Measurements from ENCODE around the gene SENP7.
"Not testable (repeated sequence)": the region's sequence is repeated elsewhere in the genome, so short reads cannot be mapped to it uniquely, and the experiment has no call there.

Gene SENP7

DNA sequence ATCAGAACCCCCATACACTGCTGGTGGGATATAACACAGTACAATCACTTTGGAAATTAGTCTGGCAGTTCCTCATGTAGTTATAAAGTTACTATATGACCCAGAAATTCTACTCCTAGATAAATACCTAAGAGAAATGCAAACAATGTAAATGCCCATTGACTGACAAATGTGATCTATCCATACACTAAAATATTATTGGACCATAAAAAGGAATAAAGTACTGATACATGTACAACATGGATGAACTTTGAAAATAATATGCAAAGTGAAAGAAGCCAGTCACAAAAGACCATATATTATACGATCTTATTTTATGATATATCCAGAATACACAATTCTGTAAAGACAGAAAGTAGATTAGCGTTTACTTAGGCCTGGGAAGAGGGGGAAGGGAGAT, 200.5 kb downstream of the SENP7 start:
- DNase-seq = no peak

DNA sequence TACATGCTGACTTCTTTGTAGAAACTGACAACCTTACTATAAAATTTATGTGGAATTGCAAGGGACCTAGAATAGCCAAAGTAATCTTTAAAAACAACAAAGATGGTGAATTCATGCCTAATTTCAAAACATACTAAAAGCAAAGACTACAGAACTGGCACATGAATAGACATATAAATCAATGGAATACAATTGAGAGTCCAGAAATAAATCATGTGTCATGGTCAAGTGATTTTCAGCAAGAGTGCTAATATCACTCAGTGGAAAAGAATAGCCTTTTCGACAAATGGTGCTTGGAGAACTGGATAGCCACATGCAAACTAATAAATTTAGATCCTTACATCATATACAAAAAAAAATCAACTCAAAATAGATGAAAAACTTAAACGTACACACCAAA, 201.3 kb downstream of the SENP7 start:
- no peak for DNase-seq

- no peak for DNase-seq
These were observed 202.0 kb downstream of the SENP7 start for GRCh38 chr3:101310978-101311375.

DNA sequence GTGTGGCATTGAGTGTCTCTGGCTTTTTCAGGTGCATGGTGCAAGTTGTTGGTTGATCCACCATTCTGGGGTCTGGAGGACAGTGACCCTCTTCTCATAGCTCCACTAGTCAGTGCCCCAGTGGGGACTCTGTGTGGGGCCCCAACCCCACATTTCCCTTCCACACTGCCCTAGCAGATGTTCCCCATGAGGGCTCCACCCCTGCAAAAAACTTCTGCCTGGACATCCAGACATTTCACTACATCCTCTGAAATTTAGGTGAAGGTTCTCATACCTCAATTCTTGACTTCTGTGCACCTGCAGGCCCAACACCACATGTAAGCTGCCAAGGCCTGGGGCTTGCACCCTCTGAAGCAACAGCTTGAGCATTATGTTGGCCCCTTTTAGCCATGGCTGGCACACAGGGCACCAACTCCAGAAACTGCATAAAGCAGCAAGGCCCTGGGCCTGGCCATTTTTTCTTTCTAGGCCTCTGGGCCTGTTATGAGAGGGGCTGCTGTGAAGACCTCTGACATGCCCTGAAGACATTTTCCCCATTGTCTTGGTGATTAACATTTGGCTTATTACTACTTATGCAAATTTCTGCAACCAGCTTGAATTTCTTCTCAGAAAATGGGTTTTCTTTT, 204.8 kb downstream of the SENP7 start:
- DNase-seq = not testable (repeated sequence)

GRCh38 chr3:101303836-101304235, 209.2 kb downstream of the SENP7 start:
- DNase-seq = no peak

GRCh38 chr3:101303089-101303731, 209.8 kb downstream of the SENP7 start:
- DNase-seq = peak in 1 of 5 donors; percentile 4

DNA sequence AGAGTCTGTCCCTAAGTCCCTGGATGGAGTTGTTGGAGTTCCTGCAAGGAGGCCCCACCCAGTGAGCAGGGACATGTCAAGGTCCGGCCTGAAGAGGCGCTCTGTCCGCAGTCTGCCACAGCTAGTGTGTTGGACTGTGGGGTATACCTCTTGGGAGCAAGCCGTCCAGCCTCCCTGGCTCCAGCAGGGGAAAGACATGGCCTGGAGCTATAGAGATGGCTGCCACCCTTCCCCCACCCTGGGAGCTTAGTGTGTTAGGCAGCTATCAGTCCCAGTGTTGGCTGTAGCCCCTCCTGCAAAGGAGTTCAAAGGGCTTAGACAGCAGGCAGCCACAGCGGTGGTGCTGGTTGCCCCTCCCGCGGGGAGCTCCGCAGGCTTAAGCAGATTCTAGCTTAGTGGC, 212.9 kb downstream of the SENP7 start:
- DNase-seq = no peak

DNA sequence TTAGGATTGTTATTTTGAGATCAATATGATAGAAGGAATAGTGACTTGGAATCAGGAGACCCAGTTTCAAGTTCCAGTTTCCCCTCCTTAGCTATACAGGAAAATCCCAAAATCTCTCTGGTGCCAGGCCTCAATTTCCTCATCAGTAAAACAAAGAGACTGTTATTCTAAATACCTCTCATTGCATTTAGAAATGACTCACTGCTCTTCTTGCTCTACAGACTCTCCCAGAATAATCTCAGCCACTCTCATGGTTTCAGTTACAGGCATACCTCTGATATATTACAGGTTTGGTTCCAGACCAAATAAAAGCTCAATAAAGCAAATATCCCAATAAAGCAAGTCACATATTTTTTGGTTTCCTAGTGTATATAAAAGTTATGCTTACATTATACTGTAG, 221.0 kb downstream of the SENP7 start:
- DNase-seq = no peak

GRCh38 chr3:101288294-101288693, 224.7 kb downstream of the SENP7 start:
- no peak for DNase-seq

DNA sequence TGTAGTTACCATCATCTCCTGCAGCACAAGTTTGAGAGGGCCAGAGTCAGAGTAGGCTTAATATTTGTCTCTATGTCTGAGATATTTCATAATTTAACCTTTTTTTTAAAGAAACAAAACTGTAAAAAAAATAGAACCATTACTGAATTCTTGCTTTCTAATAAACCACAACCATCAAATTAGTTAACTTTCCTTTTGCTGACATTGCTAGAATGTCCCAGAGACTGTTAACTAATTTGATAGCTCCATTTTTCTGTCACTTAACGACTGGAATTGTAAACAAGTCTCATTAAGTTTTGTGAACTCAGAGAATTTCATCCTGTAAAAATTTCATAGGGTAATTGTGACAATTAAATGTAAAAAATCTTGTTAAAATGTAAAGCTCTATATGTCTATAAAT, 228.3 kb downstream of the SENP7 start:
- no peak for DNase-seq

DNA sequence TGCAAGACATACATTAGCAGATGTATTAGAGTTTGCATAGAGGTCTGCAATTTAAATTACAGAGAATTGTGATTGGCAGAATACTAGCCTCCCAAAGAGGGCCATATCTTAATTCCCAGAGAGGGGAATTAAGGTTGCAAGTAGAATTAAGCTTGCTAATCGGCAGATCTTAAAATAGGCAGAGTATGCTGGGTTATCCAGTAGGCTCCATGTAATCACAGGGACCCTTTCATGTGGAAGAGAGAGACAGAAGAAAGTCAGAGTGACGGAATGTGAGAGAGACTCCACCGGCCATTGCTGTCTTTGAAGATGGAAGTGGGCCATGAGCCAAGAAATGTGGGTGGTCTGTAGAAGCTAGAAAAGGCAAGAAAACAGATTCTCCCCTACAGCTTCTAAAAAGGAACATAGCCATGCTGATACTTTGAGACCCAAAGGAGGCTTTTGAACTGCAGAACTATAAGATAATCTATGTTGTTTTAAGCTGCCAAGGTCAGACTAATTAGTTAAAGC, 231.4 kb downstream of the SENP7 start:
- no peak for DNase-seq

DNA sequence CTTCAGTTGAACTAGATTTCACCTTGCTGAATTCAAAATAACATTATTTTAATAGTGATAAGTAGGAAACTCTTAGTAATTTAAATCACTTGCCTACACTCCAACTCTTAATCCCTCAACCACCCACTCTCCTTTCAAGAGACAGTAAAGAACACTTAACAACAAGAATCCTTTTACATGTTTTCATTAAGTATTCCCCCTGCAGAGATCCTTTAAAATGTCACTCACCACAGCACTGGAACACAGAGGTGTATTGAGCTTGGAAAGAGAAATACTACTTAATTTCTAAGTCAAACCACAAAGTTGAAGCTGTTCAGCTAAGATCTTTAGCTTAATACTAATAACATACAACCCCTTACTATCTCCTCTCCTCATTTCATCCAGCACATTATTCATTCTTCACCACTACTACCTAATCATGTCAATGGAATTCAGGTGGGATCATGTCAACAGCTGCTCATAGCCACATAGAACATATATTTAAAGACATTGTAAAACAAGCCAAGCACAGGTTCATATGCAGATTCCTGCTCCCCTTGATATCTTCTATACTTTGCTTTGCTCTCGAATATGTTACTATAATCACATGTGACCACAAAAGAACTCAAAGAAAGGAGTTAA, 233.1 kb downstream of the SENP7 start:
- DNase-seq = no peak

DNA sequence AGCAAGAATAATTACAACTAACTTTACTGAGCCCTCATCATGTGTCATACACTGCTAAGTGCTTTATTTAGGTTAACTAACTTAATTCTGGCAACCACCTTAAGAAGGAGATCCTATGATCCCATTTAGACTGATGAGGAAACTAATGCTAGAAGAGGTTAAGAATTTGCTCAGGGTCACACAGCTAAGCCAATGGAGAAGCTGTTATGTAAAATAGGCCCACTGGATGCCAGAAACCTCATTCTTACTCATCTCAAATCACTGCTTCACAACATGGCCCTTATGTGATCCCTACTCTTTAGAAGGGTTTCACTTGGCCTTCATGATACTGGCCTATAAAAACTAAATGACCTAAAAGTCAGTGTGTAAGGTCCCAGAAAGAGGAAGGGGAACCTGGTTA, 233.8 kb downstream of the SENP7 start:
- no peak for DNase-seq

DNA sequence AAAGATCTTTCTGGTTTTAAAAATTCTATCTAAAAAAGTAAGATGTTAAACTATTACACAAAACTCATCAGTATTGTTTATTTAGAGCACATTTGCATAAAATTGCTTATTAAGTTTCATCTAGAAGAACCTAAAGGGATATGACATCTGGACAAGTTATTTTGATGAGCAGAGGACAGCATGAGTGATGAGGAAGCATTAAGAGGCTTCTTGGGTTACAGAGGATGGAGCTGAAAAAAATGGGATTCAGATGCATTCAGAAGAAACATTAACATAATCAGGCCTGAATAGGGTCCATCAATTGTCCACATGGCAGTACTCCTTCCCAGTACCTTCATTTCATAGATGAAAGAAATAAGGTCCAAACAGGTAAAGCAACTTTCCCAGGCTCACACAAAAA, 234.3 kb downstream of the SENP7 start:
- DNase-seq = no peak

All from T-helper 1 cell (primary cell).